DND-41 (cell line): ENCODE measurements around the gene PSMD3.

ENCODE experiments used
- ATAC-seq: fragments of 200-7000 bp; cut with Tn5 transposase; 3 replicates; pipeline ENCODE4 v1.9.1; 2021; ENCODE audit warnings: low read depth; ENCODE audit not compliant: insufficient read depth
- DNase-seq: peaks from one replicate; pipeline ENCODE4 v3.0.0-alpha.2; 2020
- H2AFZ ChIP-seq: 2 replicates; pipeline ENCODE4 v1.6.0; 2012; ENCODE audit warnings: low read depth, low read length
- H3K27ac ChIP-seq: 2 replicates; pipeline ENCODE4 v1.5.1; 2012; ENCODE audit warnings: low read length, inconsistent platforms
- H3K27me3 ChIP-seq: fragments of 200-600 bp; sonication (generic); 2 replicates; pipeline ENCODE4 v1.6.0; 2012; ENCODE audit warnings: low read length, mild to moderate bottlenecking, inconsistent platforms; ENCODE audit not compliant: insufficient read depth, poor library complexity
- H3K36me3 ChIP-seq: 2 replicates; pipeline ENCODE4 v1.5.1; 2012; ENCODE audit warnings: low read length, inconsistent platforms; ENCODE audit not compliant: insufficient read depth
- H3K4me1 ChIP-seq: 2 replicates; pipeline ENCODE4 v1.5.1; 2012; ENCODE audit warnings: mild to moderate bottlenecking, low read length; ENCODE audit not compliant: insufficient read depth
- H3K4me2 ChIP-seq: 2 replicates; pipeline ENCODE4 v1.6.0; 2012; ENCODE audit warnings: mild to moderate bottlenecking, moderate library complexity, low read length, inconsistent platforms; ENCODE audit not compliant: insufficient read depth
- H3K4me3 ChIP-seq, 2 experiments: fragments of 200-600 bp in 1 of 2; shearing (Covaris generic) in 1 of 2; 2 replicates each; pipeline ENCODE4 v1.5.1; 2012 to 2016; ENCODE audit warnings: inconsistent platforms in 2 of 2, low read length in 2 of 2, mild to moderate bottlenecking in 2 of 2, low read depth in 1 of 2, moderate library complexity in 1 of 2
- H3K79me2 ChIP-seq: 2 replicates; pipeline ENCODE4 v1.6.0; 2012; ENCODE audit warnings: low read length, inconsistent platforms; ENCODE audit not compliant: insufficient read depth
- H3K9ac ChIP-seq: 2 replicates; pipeline ENCODE4 v1.6.0; 2012; ENCODE audit warnings: low read depth, mild to moderate bottlenecking, inconsistent platforms, low read length, moderate library complexity
- H3K9me3 ChIP-seq: 2 replicates; pipeline ENCODE4 v1.5.1; 2012; ENCODE audit warnings: low read length, moderate library complexity, mild to moderate bottlenecking, inconsistent platforms; ENCODE audit not compliant: insufficient read depth, severe bottlenecking
- H4K20me1 ChIP-seq: 2 replicates; pipeline ENCODE4 v1.6.0; 2012; ENCODE audit warnings: low read length; ENCODE audit not compliant: insufficient read depth
- CTCF ChIP-seq: IDR thresholded peaks from 2 replicates; pipeline ENCODE4 v1.5.1; 2012; ENCODE audit warnings: borderline replicate concordance, low read length, moderate library complexity, mild to moderate bottlenecking; ENCODE audit not compliant: poor library complexity, severe bottlenecking; ENCODE audit errors: extremely low read depth
- EZH2 ChIP-seq: IDR thresholded peaks from 3 replicates; pipeline ENCODE4 v1.6.1; 2012; ENCODE audit warnings: borderline replicate concordance, low read depth, mild to moderate bottlenecking, moderate library complexity, low read length, inconsistent platforms; ENCODE audit not compliant: severe bottlenecking

PSMD3 gene

DNA sequence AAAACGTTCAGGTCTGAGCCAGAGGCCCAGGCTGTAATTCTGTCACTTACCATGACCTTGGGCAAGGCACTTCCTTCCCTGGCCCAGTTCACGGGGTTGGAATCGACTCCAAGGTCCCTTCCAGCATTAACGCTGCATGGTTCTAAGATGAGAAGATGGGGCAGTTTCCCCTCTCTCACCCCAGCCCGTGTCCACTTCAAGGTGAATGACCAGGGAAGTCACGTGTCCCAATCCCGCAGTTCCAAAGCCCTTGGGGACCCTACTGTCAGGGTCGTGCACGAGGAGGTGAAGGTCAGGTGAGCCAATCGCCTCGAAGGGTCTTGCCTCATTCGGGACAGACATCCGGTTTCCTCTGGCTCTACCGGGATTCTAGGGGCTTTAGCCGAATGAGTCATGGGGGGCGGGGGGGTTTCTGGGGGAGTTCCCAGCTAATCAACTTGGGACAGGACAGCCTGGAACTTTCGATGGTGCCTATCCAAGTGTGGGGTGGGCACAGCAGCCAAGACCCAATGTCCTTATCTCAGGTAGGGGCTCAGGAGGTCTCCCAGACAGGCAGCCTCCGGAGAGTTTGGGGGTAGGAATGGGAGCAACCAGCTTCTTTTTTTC, 33.9 kb downstream of the PSMD3 start:
- no peak for DNase-seq
- Histone ChIP-seq H3K27me3 (no peaks in the 10 kb centered on the region), H3K4me2 (no peak overlapping the region), H3K27ac (no peak overlapping the region), H3K9me3 (no peaks in the 10 kb centered on the region), H3K79me2 (no peaks in the 10 kb centered on the region), H3K4me1 (peaks cover 10% of the 10 kb centered on the region), H2AFZ (no peak overlapping the region), H3K4me3 (no peak overlapping the region), H4K20me1 (no peaks in the 10 kb centered on the region), H3K36me3 (peaks cover 8% of the 10 kb centered on the region), H3K9ac (no peak overlapping the region)
- no peak for ATAC-seq
- no peak for TF ChIP-seq CTCF
- TF ChIP-seq EZH2, result no peak

DNA sequence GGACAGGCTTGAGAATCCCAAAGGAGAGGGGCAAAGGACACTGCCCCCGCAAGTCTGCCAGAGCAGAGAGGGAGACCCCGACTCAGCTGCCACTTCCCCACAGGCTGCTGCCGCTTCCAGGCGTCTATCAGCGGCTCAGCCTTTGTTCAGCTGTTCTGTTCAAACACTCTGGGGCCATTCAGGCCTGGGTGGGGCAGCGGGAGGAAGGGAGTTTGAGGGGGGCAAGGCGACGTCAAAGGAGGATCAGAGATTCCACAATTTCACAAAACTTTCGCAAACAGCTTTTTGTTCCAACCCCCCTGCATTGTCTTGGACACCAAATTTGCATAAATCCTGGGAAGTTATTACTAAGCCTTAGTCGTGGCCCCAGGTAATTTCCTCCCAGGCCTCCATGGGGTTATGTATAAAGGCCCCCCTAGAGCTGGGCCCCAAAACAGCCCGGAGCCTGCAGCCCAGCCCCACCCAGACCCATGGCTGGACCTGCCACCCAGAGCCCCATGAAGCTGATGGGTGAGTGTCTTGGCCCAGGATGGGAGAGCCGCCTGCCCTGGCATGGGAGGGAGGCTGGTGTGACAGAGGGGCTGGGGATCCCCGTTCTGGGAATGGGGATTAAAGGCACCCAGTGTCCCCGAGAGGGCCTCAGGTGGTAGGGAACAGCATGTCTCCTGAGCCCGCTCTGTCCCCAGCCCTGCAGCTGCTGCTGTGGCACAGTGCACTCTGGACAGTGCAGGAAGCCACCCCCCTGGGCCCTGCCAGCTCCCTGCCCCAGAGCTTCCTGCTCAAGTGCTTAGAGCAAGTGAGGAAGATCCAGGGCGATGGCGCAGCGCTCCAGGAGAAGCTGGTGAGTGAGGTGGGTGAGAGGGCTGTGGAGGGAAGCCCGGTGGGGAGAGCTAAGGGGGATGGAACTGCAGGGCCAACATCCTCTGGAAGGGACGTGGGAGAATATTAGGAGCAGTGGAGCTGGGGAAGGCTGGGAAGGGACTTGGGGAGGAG, 34.7 kb downstream of the PSMD3 start, which contains the start of gene CSF3:
CSF3 (plus strand) TSS at position 436 of the 993 bp plus-strand sequence; CDS start at position 471, 35 bp downstream.
- H4K20me1 ChIP-seq, result no peaks in the 10 kb centered on the region
- H3K4me3 ChIP-seq, result no peak within 1 kb of the TSS
- H3K79me2 ChIP-seq, result no peaks in the 10 kb centered on the region
- H3K9me3 ChIP-seq, result no peaks in the 10 kb centered on the region
- no peak within 1 kb of the TSS for H3K27ac ChIP-seq
- no peak within 1 kb of the TSS for H2AFZ ChIP-seq
- no peak for TF ChIP-seq CTCF
- no peak for TF ChIP-seq EZH2
- peaks cover 16% of the 10 kb centered on the region for H3K36me3 ChIP-seq
- H3K4me1 ChIP-seq, result peaks cover 6% of the 10 kb centered on the region
- no peak within 1 kb of the TSS for H3K9ac ChIP-seq
- no peaks in the 10 kb centered on the region for H3K27me3 ChIP-seq
- H3K4me2 ChIP-seq, result no peak within 1 kb of the TSS
- DNase-seq, result no peak
- no peak for ATAC-seq

DNA sequence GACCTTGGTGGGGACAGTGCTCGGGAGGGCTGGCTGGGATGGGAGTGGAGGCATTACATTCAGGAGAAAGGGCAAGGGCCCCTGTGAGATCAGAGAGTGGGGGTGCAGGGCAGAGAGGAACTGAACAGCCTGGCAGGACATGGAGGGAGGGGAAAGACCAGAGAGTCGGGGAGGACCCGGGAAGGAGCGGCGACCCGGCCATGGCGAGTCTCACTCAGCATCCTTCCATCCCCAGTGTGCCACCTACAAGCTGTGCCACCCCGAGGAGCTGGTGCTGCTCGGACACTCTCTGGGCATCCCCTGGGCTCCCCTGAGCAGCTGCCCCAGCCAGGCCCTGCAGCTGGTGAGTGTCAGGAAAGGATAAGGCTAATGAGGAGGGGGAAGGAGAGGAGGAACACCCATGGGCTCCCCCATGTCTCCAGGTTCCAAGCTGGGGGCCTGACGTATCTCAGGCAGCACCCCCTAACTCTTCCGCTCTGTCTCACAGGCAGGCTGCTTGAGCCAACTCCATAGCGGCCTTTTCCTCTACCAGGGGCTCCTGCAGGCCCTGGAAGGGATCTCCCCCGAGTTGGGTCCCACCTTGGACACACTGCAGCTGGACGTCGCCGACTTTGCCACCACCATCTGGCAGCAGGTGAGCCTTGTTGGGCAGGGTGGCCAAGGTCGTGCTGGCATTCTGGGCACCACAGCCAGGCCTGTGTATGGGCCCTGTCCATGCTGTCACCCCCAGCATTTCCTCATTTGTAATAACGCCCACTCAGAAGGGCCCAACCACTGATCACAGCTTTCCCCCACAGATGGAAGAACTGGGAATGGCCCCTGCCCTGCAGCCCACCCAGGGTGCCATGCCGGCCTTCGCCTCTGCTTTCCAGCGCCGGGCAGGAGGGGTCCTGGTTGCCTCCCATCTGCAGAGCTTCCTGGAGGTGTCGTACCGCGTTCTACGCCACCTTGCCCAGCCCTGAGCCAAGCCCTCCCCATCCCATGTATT, 35.7 kb downstream of the PSMD3 start:
- peaks cover 22% of the 10 kb centered on the region for H3K36me3 ChIP-seq
- no peaks in the 10 kb centered on the region for H4K20me1 ChIP-seq
- H3K9ac ChIP-seq, result no peak overlapping the region
- ATAC-seq (no peak), DNase-seq (no peak)
- no peaks in the 10 kb centered on the region for H3K79me2 ChIP-seq
- no peaks in the 10 kb centered on the region for H3K9me3 ChIP-seq
- H3K27me3 ChIP-seq, result no peaks in the 10 kb centered on the region
- no peak overlapping the region for H3K27ac ChIP-seq
- H3K4me2 ChIP-seq, result no peak overlapping the region
- H3K4me3 ChIP-seq, result no peak overlapping the region
- no peak overlapping the region for H2AFZ ChIP-seq
- peaks cover 6% of the 10 kb centered on the region for H3K4me1 ChIP-seq
- no peak for TF ChIP-seq CTCF
- no peak for TF ChIP-seq EZH2
